Endothelial cell (in vitro differentiated cells): ENCODE results near the gene CUX1. TPM values are rescaled to one million over a fixed set of nuclear protein-coding genes. Genes with fewer than 3 reads are reported as not detected.

ENCODE experiments used
- DNase-seq: peaks from one replicate; pipeline ENCODE4 v3.0.0; 2021; ENCODE audit warnings: low spot score
- H3K27ac Mint-ChIP-seq: one replicate; pipeline ENCODE4 v1.8.0; 2021; ENCODE audit warnings: mixed read lengths, inconsistent platforms; ENCODE audit not compliant: unreplicated experiment
- H3K27me3 Mint-ChIP-seq: one replicate; pipeline ENCODE4 v1.8.0; 2021; ENCODE audit warnings: mild to moderate bottlenecking, moderate library complexity, mixed read lengths, inconsistent platforms; ENCODE audit not compliant: unreplicated experiment
- H3K36me3 Mint-ChIP-seq: one replicate; pipeline ENCODE4 v1.8.0; 2021; ENCODE audit warnings: mild to moderate bottlenecking, low read depth, mixed read lengths, inconsistent platforms; ENCODE audit not compliant: unreplicated experiment
- H3K4me1 Mint-ChIP-seq: one replicate; pipeline ENCODE4 v1.8.0; 2021; ENCODE audit warnings: mild to moderate bottlenecking, mixed read lengths, inconsistent platforms; ENCODE audit not compliant: unreplicated experiment
- H3K4me3 Mint-ChIP-seq: one replicate; pipeline ENCODE4 v1.8.0; 2021; ENCODE audit warnings: mild to moderate bottlenecking, mixed read lengths, inconsistent platforms; ENCODE audit not compliant: unreplicated experiment
- H3K9me3 Mint-ChIP-seq: one replicate; pipeline ENCODE4 v1.8.0; 2021; ENCODE audit warnings: mixed read lengths, inconsistent platforms; ENCODE audit not compliant: unreplicated experiment
- CTCF ChIP-seq: fragments of 200-600 bp; sonication (generic); IDR thresholded peaks from one replicate; pipeline ENCODE4 v1.5.0; 2021; ENCODE audit warnings: antibody characterized with exemption; ENCODE audit not compliant: unreplicated experiment
- total RNA-seq: library from RNA; stranded (reverse); fragmentation: NEBNext Ultra II Directional; extraction: Animal tissue kit (Norgen Biotek cat#: 25700); gene quantifications from one replicate; pipeline ENCODE4 v1.2.1, GENCODE V29; 2021; ENCODE audit not compliant: unreplicated experiment

The CUX1 gene
- total RNA-seq, 1 donor from 2014 or later, result 43.7 TPM

- Mint-ChIP-seq H3K4me1 (peaks cover 8% of the 10 kb centered on the region), H3K27ac (no peak overlapping the region)
These were observed 95.9 kb downstream of the CUX1 start for GRCh38 chr7:101913247-101913721.

GRCh38 chr7:101913851-101914250, 96.4 kb downstream of the CUX1 start:
- no peak for DNase-seq
- Mint-ChIP-seq H3K36me3 (peaks cover 10% of the 10 kb centered on the region), H3K4me1 (peaks cover 8% of the 10 kb centered on the region), H3K27me3 (peaks cover 4% of the 10 kb centered on the region), H3K9me3 (no peaks in the 10 kb centered on the region), H3K4me3 (no peak overlapping the region), H3K27ac (no peak overlapping the region)
- no peak for TF ChIP-seq CTCF

More at GRCh38 chr7:101913247-101913721, 95.9 kb downstream of the CUX1 start:
- H3K4me3 Mint-ChIP-seq, result no peak overlapping the region
- no peak for DNase-seq
- no peak for TF ChIP-seq CTCF
- peaks cover 10% of the 10 kb centered on the region for H3K36me3 Mint-ChIP-seq
- H3K9me3 Mint-ChIP-seq, result no peaks in the 10 kb centered on the region
- peaks cover 4% of the 10 kb centered on the region for H3K27me3 Mint-ChIP-seq

- H3K27me3 Mint-ChIP-seq, result peaks cover 6% of the 10 kb centered on the region
- H3K27ac Mint-ChIP-seq, result no peak overlapping the region
These were observed 97.6 kb downstream of the CUX1 start for GRCh38 chr7:101915000-101915399.

GRCh38 chr7:101916041-101916800, 98.8 kb downstream of the CUX1 start:
- Mint-ChIP-seq H3K36me3 (peaks cover 15% of the 10 kb centered on the region), H3K27me3 (peaks cover 6% of the 10 kb centered on the region), H3K9me3 (no peaks in the 10 kb centered on the region), H3K4me3 (no peak overlapping the region), H3K27ac (no peak overlapping the region), H3K4me1 (peaks cover 8% of the 10 kb centered on the region)
- TF ChIP-seq CTCF, result no peak
- DNase-seq, result no peak

More at GRCh38 chr7:101915000-101915399, 97.6 kb downstream of the CUX1 start:
- Mint-ChIP-seq H3K36me3 (peaks cover 15% of the 10 kb centered on the region), H3K4me3 (no peak overlapping the region), H3K9me3 (no peaks in the 10 kb centered on the region), H3K4me1 (peaks cover 8% of the 10 kb centered on the region)
- DNase-seq, result no peak
- no peak for TF ChIP-seq CTCF

- DNase-seq, result no peak
- Mint-ChIP-seq H3K4me1 (peaks cover 8% of the 10 kb centered on the region), H3K27ac (no peak overlapping the region), H3K36me3 (peaks cover 15% of the 10 kb centered on the region), H3K27me3 (peaks cover 6% of the 10 kb centered on the region), H3K4me3 (no peak overlapping the region), H3K9me3 (no peaks in the 10 kb centered on the region)
- no peak for TF ChIP-seq CTCF
These were observed 99.5 kb downstream of the CUX1 start for GRCh38 chr7:101916876-101917275.
